ENCODE data around the gene FHIT.

DNA sequence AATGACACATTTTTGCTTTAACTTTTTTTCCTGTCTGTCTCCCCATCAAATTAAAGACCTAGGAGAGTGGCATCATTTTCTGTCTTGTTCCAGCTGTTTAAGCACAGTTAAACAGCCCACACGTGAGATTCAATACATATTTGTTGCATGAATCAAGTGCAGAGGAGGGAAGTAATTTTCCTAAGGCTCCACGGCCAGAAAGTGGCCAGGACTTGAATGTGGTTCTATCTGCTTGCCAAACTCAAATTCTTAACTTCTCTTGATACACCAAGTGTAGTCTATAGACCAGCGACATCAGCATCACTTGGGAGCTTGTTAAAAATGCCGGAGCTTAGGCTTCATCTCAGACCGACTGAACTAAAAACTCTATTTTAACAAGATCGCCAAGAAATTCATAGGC is 1476.6 kb downstream of the FHIT start:
- no peak for TF ChIP-seq CTCF (IDR thresholded peaks at IDR 0.05)
- no peak for TF ChIP-seq POLR2A (IDR thresholded peaks at IDR 0.05)
